Right ventricle myocardium inferior (tissue), 1 donor: ENCODE data around the gene TATDN2. TPM values are rescaled to one million over a fixed set of nuclear protein-coding genes. Genes with fewer than 3 reads are reported as not detected.

Experiments used
- ATAC-seq: fragments of 200-7000 bp; cut with Tn5 transposase; one replicate; pipeline ENCODE4 v1.9.1; 2020; ENCODE audit warnings: mild to moderate bottlenecking, moderate library complexity
- DNase-seq: peaks from one replicate; pipeline ENCODE4 v3.0.0; 2021; ENCODE audit errors: missing footprints
- intact Hi-C: fragments of 100-400 bp; cut with DNase I; formaldehyde crosslinking; loops from one replicate; pipeline ENCODE4 v1.11.0; 2022
- total RNA-seq: library from RNA; stranded (reverse); fragmentation: NEBNext Ultra II Directional; extraction: Animal tissue kit (Norgen Biotek cat#: 25700); gene quantifications from one replicate; pipeline ENCODE4 v1.2.1, GENCODE V29; 2021
- donor health status: DM: no; HTN: yes; CAD: no; lungs with severe emphysema.

TATDN2 gene
- total RNA-seq, 1 donor from 2014 or later = 15.1 TPM

GRCh38 chr3:10305331-10305902, 57.2 kb downstream of the TATDN2 start:
- DNase-seq (no peak), ATAC-seq (no peak)
- intact Hi-C loops = no loop called here

- no peak for ATAC-seq
- no peak for DNase-seq
- intact Hi-C loops = no loop called here
Observed at GRCh38 chr3:10306156-10306555, 57.9 kb downstream of the TATDN2 start.

GRCh38 chr3:10308678-10309077, 60.4 kb downstream of the TATDN2 start:
- no peak for DNase-seq
- no peak for ATAC-seq
- intact Hi-C loops = no loop called here

GRCh38 chr3:10309736-10310135, 61.5 kb downstream of the TATDN2 start:
- intact Hi-C loops = no loop called here
- ATAC-seq (no peak), DNase-seq (peak; percentile 32)

- ATAC-seq = no peak
- intact Hi-C loops = no loop called here
- DNase-seq = no peak
Observed at GRCh38 chr3:10310578-10310977, 62.3 kb downstream of the TATDN2 start.

GRCh38 chr3:10311710-10312109, 63.5 kb downstream of the TATDN2 start:
- ATAC-seq (no peak), DNase-seq (no peak)
- intact Hi-C loops = no loop called here

- ATAC-seq (peak; percentile 12), DNase-seq (peak; percentile 53)
- intact Hi-C loops = no loop called here
Observed at GRCh38 chr3:10312391-10312790, 64.1 kb downstream of the TATDN2 start.

GRCh38 chr3:10312861-10313260, 64.6 kb downstream of the TATDN2 start:
- DNase-seq = no peak
- peak; percentile 15 for ATAC-seq
- intact Hi-C loops = no loop called here

GRCh38 chr3:10315101-10315500, 66.8 kb downstream of the TATDN2 start:
- no peak for ATAC-seq
- DNase-seq = no peak
- intact Hi-C loops = no loop called here

GRCh38 chr3:10315771-10316344, 67.6 kb downstream of the TATDN2 start:
- intact Hi-C loops = no loop called here

GRCh38 chr3:10317311-10317960, 69.2 kb downstream of the TATDN2 start:
- intact Hi-C loops = no loop called here
- DNase-seq = no peak

More at GRCh38 chr3:10315771-10316344, 67.6 kb downstream of the TATDN2 start:
- DNase-seq (no peak), ATAC-seq (no peak)

GRCh38 chr3:10317961-10318350, 69.7 kb downstream of the TATDN2 start:
- DNase-seq (no peak), ATAC-seq (no peak)
- intact Hi-C loops = no loop called here

More at GRCh38 chr3:10317311-10317960, 69.2 kb downstream of the TATDN2 start:
- ATAC-seq = no peak

GRCh38 chr3:10319251-10319650, 71.0 kb downstream of the TATDN2 start:
- DNase-seq (no peak), ATAC-seq (no peak)
- intact Hi-C loops = no loop called here

- no peak for DNase-seq
- intact Hi-C loops = no loop called here
- no peak for ATAC-seq
Observed at GRCh38 chr3:10319804-10320203, 71.5 kb downstream of the TATDN2 start.

- intact Hi-C loops = no loop called here
- ATAC-seq = no peak
- peak; percentile 23 for DNase-seq
Observed at GRCh38 chr3:10320320-10320677, 72.0 kb downstream of the TATDN2 start.

- intact Hi-C loops = no loop called here
- ATAC-seq (no peak), DNase-seq (peak; percentile 60)
Observed at GRCh38 chr3:10321630-10322351, 73.5 kb downstream of the TATDN2 start.

- intact Hi-C loops = no loop called here
- no peak for ATAC-seq
- no peak for DNase-seq
Observed at GRCh38 chr3:10322352-10322710, 74.1 kb downstream of the TATDN2 start.

- DNase-seq (no peak), ATAC-seq (no peak)
- intact Hi-C loops = no loop called here
Observed at GRCh38 chr3:10327592-10327991, 79.3 kb downstream of the TATDN2 start.

- ATAC-seq (no peak), DNase-seq (peak; percentile 41)
- intact Hi-C loops = no loop called here
Observed at GRCh38 chr3:10328460-10329071, 80.3 kb downstream of the TATDN2 start.
